Activated T-helper 9 cell treated with anti-CD3 and anti-CD28 coated beads, Interleukin-2, amount 50 U/mL, for 16 hours (primary cell): ENCODE results near the gene C14orf119.
"Not testable (repeated sequence)": the region's sequence is repeated elsewhere in the genome, so short reads cannot be mapped to it uniquely, and the experiment has no call there.

Experiments
- DNase-seq: peaks from one replicate; pipeline ENCODE4 v3.0.0-alpha.2; 2020; ENCODE audit warnings: low read depth

The C14orf119 gene

GRCh38 chr14:23089498-23090253 is 5.6 kb upstream of the C14orf119 start:
- no peak for DNase-seq

GRCh38 chr14:23090254-23090636 is 5.1 kb upstream of the C14orf119 start:
- DNase-seq: no peak

GRCh38 chr14:23091294-23092225 is 3.7 kb upstream of the C14orf119 start:
- no peak for DNase-seq

- no peak for DNase-seq
Measured at GRCh38 chr14:23093104-23093503, 2.2 kb upstream of the C14orf119 start.

GRCh38 chr14:23093526-23093925 is 1.8 kb upstream of the C14orf119 start:
- no peak for DNase-seq

GRCh38 chr14:23093991-23094665 is 1.2 kb upstream of the C14orf119 start:
- DNase-seq: peak; percentile 62

GRCh38 chr14:23094666-23095195 is 574 bp upstream of the C14orf119 start, which contains the start of gene ACIN1:
TSS of gene ACIN1 (minus strand) at chr14:23095136. CDS start at chr14:23095112, 24 bp downstream.
- no peak for DNase-seq

- no peak for DNase-seq
Measured at GRCh38 chr14:23097786-23098185, 2.5 kb downstream of the C14orf119 start.

GRCh38 chr14:23099212-23099861 is 4.0 kb downstream of the C14orf119 start:
- DNase-seq: no peak

GRCh38 chr14:23101213-23101970 is 6.1 kb downstream of the C14orf119 start:
- no peak for DNase-seq

- no peak for DNase-seq
Measured at GRCh38 chr14:23101986-23102625, 6.8 kb downstream of the C14orf119 start.

GRCh38 chr14:23102801-23103200 is 7.5 kb downstream of the C14orf119 start:
- no peak for DNase-seq

GRCh38 chr14:23103581-23103980 is 8.3 kb downstream of the C14orf119 start:
- no peak for DNase-seq

- DNase-seq: no peak
Measured at GRCh38 chr14:23104070-23104590, 8.8 kb downstream of the C14orf119 start.

GRCh38 chr14:23104591-23105347 is 9.5 kb downstream of the C14orf119 start, which contains the start of gene CIROP:
TSS of gene CIROP (minus strand) at chr14:23104989. CDS start at chr14:23104920, 69 bp downstream.
- DNase-seq: no peak

GRCh38 chr14:23105348-23105824 is 10.1 kb downstream of the C14orf119 start:
- DNase-seq: no peak

GRCh38 chr14:23106747-23107045 is 11.4 kb downstream of the C14orf119 start:
- DNase-seq: no peak

GRCh38 chr14:23107620-23108019 is 12.3 kb downstream of the C14orf119 start:
- not testable (repeated sequence) for DNase-seq

GRCh38 chr14:23108169-23108568 is 12.9 kb downstream of the C14orf119 start:
- not testable (repeated sequence) for DNase-seq
